Heart left ventricle (tissue), 16 donors: ENCODE data around the gene PRSS22. TPM values are rescaled to one million over a fixed set of nuclear protein-coding genes. Genes with fewer than 3 reads are reported as not detected.

Experiments used
- ATAC-seq, 4 donors: fragments of 200-7000 bp; cut with Tn5 transposase; one replicate each; pipeline ENCODE4 v1.9.1; 2020 to 2022; ENCODE audit warnings: moderate library complexity in 4 of 4, mild to moderate bottlenecking in 3 of 4, moderate number of reproducible peaks in 1 of 4
- DNase-seq, 5 donors: peaks; one replicate each; pipeline ENCODE4 v3.0.0-alpha.2; 2020
- H3K27ac ChIP-seq, 12 donors: fragments of 200-600 bp; sonication (generic) in 4 of 12; one replicate each; pipeline versions ENCODE4 v1.5.0 to v1.8.0; 2016 to 2022; ENCODE audit warnings: mild to moderate bottlenecking in 2 of 12
- H3K27me3 ChIP-seq, 9 donors: fragments of 200-600 bp; sonication (generic) in 2 of 9; one replicate each; pipeline versions ENCODE4 v1.5.1 to v1.8.0; 2016 to 2022; ENCODE audit warnings: mild to moderate bottlenecking in 3 of 9
- H3K36me3 ChIP-seq, 9 donors: fragments of 200-600 bp; sonication (generic) in 2 of 9; one replicate each; pipeline versions ENCODE4 v1.5.0 to v1.8.0; 2018 to 2022; ENCODE audit warnings: mild to moderate bottlenecking in 2 of 9
- H3K4me1 ChIP-seq, 12 donors: fragments of 200-600 bp; sonication (generic) in 4 of 12; one replicate each; pipeline versions ENCODE4 v1.5.0 to v1.8.0; 2016 to 2022; ENCODE audit warnings: mild to moderate bottlenecking in 3 of 12
- H3K4me3 ChIP-seq, 12 donors: fragments of 200-600 bp; sonication (generic) in 4 of 12; one replicate each; pipeline versions ENCODE4 v1.5.0 to v1.8.0; 2017 to 2022; ENCODE audit warnings: mild to moderate bottlenecking in 9 of 12, moderate library complexity in 4 of 12
- H3K9me3 ChIP-seq, 12 donors: fragments of 200-600 bp; sonication (generic) in 4 of 12; one replicate each; pipeline versions ENCODE4 v1.5.0 to v1.8.0; 2016 to 2022; ENCODE audit warnings: mild to moderate bottlenecking in 1 of 12
- CTCF ChIP-seq, 12 donors: fragments of 200-600 bp; sonication (generic) in 4 of 12; IDR thresholded peaks; one replicate each; pipeline versions ENCODE4 v1.5.0 to v1.8.0; 2018 to 2022; ENCODE audit warnings: antibody characterized with exemption in 12 of 12, mild to moderate bottlenecking in 5 of 12
- POLR2A ChIP-seq, 2 donors: fragments of 450-650 bp; IDR thresholded peaks; one replicate each; pipeline ENCODE4 v1.6.1; 2017; ENCODE audit warnings: antibody characterized with exemption in 2 of 2, mild to moderate bottlenecking in 2 of 2, moderate library complexity in 2 of 2
- WGBS, 4 donors: extraction: QIAGEN DNeasy Blood & Tissue Kit in 2 of 4; methylation state at CpG; one replicate each; pipeline versions ENCODE4 v1.1.5 to v1.1.7; 2013 to 2018; 5-methylcytosine and 5-hydroxymethylcytosine counted together
- intact Hi-C, 10 donors: fragments of 100-400 bp; cut with DNase I; formaldehyde crosslinking; loops; one replicate each; pipeline versions ENCODE4 v1.11.1 to v1.14.2; 2022
- polyA plus RNA-seq, 2 donors: library from polyadenylated mRNA; stranded (reverse); fragments of 200-250 nt; gene quantifications; one replicate each; pipeline ENCODE4 v1.2.3, GENCODE V29; 2013
- total RNA-seq, 9 donors: library from RNA; depleted of rRNA in 2 of 9; stranded (reverse); fragments of >200 nt in 2 of 9; fragmentation: NEBNext Ultra II Directional in 3 of 9; extraction: Animal tissue kit (Norgen Biotek cat#: 25700) in 3 of 9; gene quantifications; one replicate each; pipeline versions ENCODE4 v1.1.0 to v1.2.4, GENCODE V29; 2016 to 2023
- donor health status: ischemic (EF 13 %, LVEDD 7.1; RV severe dilation, severe dysfunction).
- donor health status: healthy with polysubstance abuse.
- donor health status: DM: no; HTN: yes; CAD: no.
- donor health status: DM: no; HTN: no; CAD: no.
- donor health status: ischemic (EF 25% LVEDD 6.9; RV normal size, moderate dysfunction).
- donor health status: ischemic (EF 25% LVEDD 5.7; RV mildly dilated, moderate dysfunction).
- donor health status: healthy.
- donor health status: DM: yes; HTN: yes; CAD: no.
- donor health status: ischemic (EF 35%, LVEDD 5.7; RV mildly dilated, moderate dysfunction).
- donor health status: nonischemic (EF 11% LVEDD 7.7; RV severe dilation, severe dysfunction).
- donor health status: DM: yes; HTN: yes; CAD: no.
- donor health status: PGD.
- donor health status: ischemic (EF 29% LVEDD 5.4; RV normal size, mild dysfunction).
- donor health status: nonischemic (EF 23%, LVEDD 6.1; RV moderate dilation, normal function).

Gene PRSS22
- total and polyA plus RNA-seq, 11 donors, result not detected

GRCh38 chr16:2836646-2837508 is 21.1 kb downstream of the PRSS22 start:
- DNase-seq, result peak in 1 of 5 donors; percentile 43
- peaks cover 0 to 7% (median 0%) of the 10 kb centered on the region in 9 donors for H3K27me3 ChIP-seq

GRCh38 chr16:2835638-2836493 is 22.1 kb downstream of the PRSS22 start:
- no peaks in the 10 kb centered on the region for H3K9me3 ChIP-seq
- peaks cover 0 to 7% (median 0%) of the 10 kb centered on the region in 9 donors for H3K27me3 ChIP-seq
- no peak overlapping the region for H3K4me3 ChIP-seq
- no peaks in the 10 kb centered on the region for H3K36me3 ChIP-seq
- H3K27ac ChIP-seq, result peak overlapping the region in 1 of 12 donors; percentile 24
- ATAC-seq, result peak in 2 of 4 donors; percentile 11 to 53
- H3K4me1 ChIP-seq, result peaks cover 0 to 9% (median 0%) of the 10 kb centered on the region in 12 donors
- TF ChIP-seq CTCF (IDR thresholded peaks at IDR 0.05) (no peak), POLR2A (IDR thresholded peaks at IDR 0.05) (no peak)
- intact Hi-C loops, result loop anchor here in 1 of 10 donors (10.0 kb wide), 1 partner anchor 79 kb away; the partner anchor contains the start of gene FLYWCH1
- WGBS, 4 donors, result 31 to 42% (median 33%) methylated on average over 21 to 22 of the region's 22 CpGs
- peak in 3 of 5 donors; percentile 10 to 57 (median 37) for DNase-seq

More at GRCh38 chr16:2836646-2837508, 21.1 kb downstream of the PRSS22 start:
- intact Hi-C loops, result loop anchor here in 1 of 10 donors (10.0 kb wide), 1 partner anchor 78 kb away; the partner anchor contains the start of gene FLYWCH1
- Histone ChIP-seq H3K36me3 (no peaks in the 10 kb centered on the region), H3K27ac (no peak overlapping the region), H3K4me1 (peaks cover 0 to 17% (median 2%) of the 10 kb centered on the region in 12 donors), H3K4me3 (no peak overlapping the region), H3K9me3 (no peaks in the 10 kb centered on the region)
- 66 to 76% (median 72%) methylated on average over 13 of the region's 13 CpGs for WGBS, 4 donors
- no peak for ATAC-seq
- no peak for TF ChIP-seq CTCF (IDR thresholded peaks at IDR 0.05)
- TF ChIP-seq POLR2A (IDR thresholded peaks at IDR 0.05), result no peak

GRCh38 chr16:2834968-2835367 is 23.0 kb downstream of the PRSS22 start:
- H3K27ac ChIP-seq, result no peak overlapping the region
- intact Hi-C loops, result loop anchor here in 1 of 10 donors (10.0 kb wide), 1 partner anchor 80 kb away; the partner anchor contains the start of gene FLYWCH1
- H3K36me3 ChIP-seq, result no peaks in the 10 kb centered on the region
- ATAC-seq (no peak), DNase-seq (no peak)
- TF ChIP-seq CTCF (IDR thresholded peaks at IDR 0.05) (no peak), POLR2A (IDR thresholded peaks at IDR 0.05) (no peak)
- H3K4me3 ChIP-seq, result no peak overlapping the region
- 85 to 89% (median 87%) methylated on average over 3 of the region's 3 CpGs for WGBS, 4 donors
- no peaks in the 10 kb centered on the region for H3K9me3 ChIP-seq
- peaks cover 0 to 9% (median 0%) of the 10 kb centered on the region in 12 donors for H3K4me1 ChIP-seq
- H3K27me3 ChIP-seq, result peaks cover 0 to 8% (median 0%) of the 10 kb centered on the region in 9 donors
